ENCODE results near the gene SHISAL2B.
"Not testable (repeated sequence)": the region's sequence is repeated elsewhere in the genome, so short reads cannot be mapped to it uniquely, and the experiment has no call there.

The SHISAL2B gene

DNA sequence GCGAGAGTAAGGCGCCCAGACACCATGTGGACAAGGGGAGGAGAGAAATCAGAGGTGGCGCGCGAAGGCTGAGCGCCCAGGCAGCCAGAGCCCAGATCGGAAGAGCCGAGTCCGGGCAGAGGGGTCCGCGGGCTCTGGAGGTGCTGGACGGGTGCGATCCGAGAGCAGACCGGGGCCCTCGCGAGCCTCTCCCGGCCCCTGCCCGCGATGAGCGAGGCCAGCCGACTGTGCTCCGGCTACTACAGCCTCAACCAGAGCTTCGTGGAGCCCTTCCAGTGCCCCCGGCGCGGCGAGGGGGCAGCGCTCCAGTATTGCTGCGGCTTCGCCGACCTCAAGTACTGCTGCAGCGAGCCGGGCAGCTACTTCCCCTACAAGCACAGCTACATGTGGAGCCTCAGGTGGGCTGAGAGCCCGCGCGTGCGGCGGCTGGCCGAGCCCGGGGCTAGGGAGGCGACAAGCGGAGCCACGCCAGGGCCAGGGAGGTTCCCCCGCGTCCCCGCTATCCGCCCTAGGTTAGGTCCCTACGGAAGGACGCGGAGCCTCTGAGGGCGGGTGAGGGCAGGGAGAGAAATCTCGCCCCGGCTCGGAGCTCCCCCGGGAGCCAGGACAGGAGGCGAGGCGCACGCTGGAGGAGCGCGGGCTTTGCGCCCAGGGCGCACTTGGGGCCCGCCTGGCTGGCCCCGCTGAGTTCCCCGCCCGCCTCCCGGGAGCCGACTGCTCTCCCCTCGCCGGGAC lies at the start of gene SHISAL2B:
TSS of gene SHISAL2B (plus strand) at position 87 of the 735 bp plus-strand sequence. CDS start at position 208, 121 bp downstream.
- DNase-seq, result no peak

DNA sequence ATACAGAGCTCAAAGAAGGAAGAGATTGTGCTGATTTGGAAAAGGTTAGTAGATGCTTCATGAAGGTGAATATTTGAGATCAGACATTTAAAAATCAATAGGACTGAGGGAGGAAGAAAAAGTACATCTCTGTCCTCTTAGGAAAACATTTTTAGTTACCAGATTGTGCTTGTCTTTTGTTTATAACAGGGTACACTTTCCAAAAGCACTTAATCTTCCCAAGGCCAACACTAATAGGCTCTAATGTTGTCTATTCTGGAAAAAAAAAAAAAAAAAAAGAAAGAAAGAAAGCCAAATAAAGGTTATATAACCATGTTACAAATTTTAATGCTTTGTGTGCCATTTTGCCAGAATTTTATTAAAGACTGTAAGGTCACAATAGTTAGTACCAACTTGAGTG lies 45.5 kb upstream of the SHISAL2B start:
- no peak for DNase-seq

DNA sequence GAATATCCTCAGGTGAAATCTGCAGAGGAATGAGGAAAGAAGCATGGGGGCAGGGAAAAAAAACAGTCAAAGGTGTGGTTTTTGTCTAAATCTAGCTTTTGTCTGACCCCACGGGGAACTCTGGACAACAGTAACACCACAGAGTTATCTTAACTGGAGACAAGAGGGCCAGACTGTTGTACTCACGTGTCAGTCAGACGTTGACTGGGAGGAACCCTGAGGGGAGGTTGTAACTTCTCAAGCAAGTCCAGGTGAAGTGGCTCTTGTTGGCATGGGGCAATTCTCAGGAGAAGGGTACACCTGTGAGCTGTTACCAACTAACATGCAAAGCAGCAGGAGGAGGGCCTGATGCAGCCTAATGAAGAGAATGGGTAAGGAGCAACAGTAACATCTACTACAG lies 44.1 kb upstream of the SHISAL2B start:
- no peak for DNase-seq

DNA sequence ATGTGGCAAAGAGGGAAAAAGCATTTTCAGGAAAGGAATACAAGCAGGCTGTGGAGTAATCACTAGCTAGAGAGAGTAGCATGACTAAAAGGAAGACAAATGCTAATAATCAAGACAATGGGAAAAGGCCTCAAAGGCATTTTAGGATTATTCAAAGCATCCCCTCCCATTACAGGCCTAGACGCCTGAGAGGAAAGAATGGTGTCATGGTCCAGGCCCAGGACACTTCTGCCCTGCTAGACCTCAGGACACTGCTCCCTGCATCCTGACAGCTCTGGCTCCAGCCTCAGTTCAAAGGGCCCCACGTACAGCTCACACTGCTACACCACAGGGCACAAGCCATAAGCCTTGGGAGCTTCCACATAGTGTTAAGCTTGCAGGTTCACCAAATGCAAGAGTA lies 40.8 kb upstream of the SHISAL2B start:
- no peak for DNase-seq

DNA sequence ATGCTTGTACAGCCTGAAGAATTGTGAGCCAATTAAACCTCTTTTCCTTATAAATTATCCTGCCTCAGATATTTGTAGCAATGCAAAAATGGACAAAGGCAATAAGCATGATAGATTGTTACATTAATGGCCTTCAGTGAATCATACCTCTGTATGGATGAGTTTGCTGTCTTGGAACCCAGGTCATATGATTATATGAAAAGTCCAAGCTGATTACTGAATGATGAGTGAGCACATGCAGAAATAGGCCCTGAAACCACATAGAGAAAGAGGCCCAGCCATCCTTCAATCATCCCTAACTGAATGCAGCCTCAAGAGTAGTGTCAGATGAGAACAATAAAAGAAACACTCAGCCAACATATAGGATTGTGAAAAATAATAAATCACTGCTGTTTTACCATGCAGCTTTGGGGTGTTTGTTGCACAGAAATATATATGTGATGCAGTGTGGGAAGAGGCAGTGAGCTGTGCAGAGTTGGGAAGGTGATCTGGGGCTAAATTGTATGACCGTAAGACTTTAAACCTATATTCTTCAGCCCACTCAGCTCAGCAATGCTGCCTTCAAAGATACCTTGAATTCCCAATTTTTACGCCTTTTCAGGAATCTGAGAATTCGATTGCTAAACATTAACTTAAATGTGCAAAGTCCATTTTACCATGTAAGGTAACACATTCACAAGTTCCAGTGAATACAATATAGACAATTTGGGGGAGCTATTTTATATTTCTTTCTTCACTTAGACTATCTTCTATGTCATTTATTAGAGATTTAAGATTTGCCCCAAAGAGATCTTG lies 36.3 kb upstream of the SHISAL2B start:
- no peak for DNase-seq

DNA sequence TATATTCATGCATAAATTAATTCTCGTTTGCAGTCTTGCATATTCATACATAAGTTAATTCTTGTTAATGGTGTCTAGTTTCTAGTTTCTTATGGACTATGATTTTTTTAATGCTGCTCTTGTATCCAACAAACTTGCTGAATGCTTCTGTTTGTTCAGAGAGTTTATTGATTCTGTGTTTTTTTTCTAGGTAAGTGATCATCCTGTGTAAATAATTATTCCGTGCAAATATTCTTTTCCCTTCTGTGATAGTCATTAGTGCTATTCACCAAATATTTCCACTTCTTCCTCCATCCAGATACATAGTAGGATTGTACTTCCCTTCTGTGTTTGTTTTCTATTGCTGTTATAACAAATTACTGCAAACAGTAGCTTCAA lies 35.8 kb upstream of the SHISAL2B start:
- no peak for DNase-seq

DNA sequence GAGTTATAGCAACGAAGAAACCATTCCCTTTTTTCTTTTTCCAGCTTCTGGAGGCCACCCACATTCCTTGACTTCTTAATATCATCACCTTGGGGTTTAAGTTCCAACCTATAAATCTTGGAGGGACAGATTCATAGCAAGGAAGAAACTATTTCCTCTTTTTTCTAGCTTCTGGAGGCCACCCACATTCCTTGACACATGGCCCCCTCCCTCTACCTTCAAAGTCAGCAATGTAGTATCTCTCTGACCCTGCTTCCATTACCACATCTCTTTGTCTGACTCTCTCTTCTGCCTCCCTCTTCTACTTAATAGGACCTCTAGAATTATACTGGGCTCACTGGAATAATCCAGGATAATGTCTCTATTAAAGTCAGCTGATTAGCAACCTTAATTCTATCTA lies 34.7 kb upstream of the SHISAL2B start:
- DNase-seq, result no peak

DNA sequence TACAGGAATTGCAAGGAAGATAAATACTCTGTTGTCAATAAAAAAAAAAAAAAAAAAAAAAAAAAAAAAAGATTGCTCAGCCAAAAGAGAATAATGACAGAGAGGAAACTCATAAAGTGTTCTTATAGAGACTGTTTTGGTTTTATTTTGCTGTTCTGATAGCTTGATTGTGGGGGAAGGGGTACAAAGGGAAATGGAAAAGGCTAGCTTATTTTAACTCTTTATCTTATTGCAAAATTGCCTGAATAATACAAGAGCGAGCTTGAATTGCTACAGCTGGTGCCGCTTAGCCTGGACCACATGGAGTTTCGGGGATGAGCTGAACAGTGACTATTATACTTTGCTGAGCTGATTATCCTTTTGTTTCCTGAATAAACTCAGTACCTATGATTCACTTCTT lies 31.0 kb upstream of the SHISAL2B start:
- no peak for DNase-seq

DNA sequence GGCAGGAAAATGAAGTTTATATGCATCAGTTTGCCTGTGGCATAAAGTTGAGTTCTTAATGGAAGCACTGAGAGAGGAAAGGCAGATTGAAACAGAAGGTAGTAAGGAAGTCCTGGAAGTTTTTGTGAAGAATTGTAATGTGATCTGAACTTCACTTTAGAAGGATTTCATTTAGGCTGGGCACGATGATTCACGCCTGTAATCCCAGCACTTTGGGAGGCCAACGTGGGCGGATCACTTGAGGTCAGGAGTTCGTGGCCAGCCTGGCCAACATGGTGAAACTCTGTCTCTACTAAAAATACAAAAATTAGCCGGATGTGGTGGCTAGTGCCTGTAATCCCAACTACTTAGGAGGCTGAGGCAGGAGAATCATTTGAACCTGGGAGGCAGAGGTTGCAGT lies 27.1 kb upstream of the SHISAL2B start:
- DNase-seq, result peak; percentile 80

DNA sequence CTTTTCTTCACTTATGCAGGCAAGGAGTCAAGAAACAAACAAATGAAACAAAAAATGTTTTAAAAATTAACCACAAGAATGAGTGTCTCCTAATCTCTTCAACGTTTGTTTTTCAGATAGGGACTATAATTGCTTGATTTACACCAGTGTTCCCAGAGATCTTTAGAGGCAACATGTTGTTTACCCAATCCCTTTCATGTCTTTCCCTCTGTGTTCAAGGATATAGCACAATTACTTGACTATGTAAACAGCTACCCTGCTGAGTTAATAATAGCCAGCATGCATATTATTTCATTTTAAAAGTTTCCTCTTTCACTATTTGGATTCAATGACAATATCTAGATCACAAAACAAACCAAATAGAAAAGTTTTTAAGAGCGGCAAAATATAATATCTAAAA lies 25.1 kb upstream of the SHISAL2B start:
- no peak for DNase-seq

DNA sequence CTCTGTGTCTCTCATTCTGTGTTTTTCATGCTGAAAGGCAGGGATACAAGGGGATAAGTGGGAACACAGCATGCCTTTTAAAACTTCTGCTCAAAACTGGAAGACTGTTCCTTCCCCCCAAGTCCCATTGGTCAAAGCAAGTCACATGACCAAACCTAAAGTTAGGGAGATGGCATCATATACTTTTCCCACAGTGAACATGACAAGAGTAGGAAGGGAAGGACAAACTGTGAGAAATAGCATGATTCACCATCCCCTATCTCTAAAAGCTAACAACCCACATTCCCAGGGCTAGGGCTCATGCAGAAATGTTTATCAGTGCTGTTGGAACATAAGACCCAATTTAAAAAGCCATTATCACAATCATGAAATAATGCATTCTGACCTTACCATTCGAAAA lies 24.2 kb upstream of the SHISAL2B start:
- peak; percentile 15 for DNase-seq

DNA sequence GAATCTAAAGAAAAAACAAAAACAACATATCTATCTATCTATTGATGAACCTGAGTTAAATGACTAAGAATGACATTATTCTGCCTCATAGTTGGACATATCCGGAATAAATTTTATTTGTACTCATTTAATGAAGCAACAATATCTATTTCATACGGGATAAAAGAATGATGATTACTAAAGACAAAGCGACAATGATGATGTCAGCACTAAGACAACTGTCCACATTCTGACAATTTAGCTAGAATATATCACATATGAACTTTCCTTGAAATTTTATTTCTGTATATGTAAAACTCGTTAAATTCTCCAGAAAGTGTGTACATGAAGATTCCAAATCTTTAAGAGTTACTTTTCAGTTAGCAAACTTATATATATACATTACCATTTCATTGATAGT lies 23.2 kb upstream of the SHISAL2B start:
- DNase-seq, result no peak

DNA sequence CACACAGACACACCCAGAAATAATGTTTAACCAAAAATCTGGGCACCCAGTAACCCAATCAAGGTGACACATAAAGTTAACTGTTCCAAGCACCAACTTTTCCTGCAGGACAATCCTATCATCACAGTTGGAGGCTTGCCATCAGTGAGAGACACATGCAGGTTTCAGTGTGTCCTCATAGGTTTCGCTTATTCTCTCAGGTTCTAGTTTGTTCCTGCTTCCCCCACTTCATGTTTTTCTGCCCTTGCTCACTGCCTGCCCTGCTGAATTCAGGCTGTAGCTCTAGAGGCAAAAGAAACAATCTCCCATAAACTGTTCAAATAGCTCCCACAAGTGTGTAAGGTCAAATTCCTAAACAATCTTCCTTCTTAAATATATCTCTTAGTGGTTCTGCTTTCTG lies 20.0 kb upstream of the SHISAL2B start:
- no peak for DNase-seq

DNA sequence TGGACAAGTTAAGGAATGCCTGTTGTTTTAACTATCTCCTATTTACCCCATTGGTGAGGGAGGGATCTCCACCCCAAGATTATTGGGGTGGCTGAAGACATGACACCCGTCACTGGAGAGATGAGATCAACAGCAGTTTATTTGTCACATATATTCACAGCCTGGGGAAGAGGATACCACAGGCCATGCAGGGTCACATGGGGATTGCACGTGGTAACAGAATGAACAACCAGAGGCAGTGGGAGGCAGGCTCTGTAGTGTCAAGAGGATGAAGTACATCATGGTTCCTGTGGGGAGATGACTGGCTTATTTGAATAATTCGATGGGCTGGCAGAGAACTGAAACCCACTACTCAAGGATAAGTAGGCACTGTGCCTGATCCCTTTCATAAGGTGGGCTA lies 18.6 kb upstream of the SHISAL2B start:
- no peak for DNase-seq

DNA sequence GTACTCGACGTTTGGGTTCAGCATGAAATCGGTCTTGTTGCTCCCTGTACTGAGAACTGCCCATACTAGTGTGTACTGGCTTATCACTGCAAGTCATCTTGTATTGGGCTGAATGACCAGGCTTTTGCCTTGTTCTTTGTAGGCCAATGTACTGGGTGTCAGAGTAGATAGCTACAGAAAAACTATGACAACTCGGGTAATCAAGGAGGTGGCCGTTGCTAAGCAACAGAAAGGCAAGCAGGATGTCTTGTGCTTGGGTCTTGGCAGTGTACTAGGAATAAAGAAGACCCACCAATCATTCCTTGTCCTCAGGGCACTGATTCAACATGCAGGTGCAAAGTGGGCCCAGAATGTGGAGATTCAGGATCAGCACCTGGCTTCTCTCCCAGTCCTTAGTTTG lies 11.9 kb upstream of the SHISAL2B start:
- DNase-seq, result no peak

DNA sequence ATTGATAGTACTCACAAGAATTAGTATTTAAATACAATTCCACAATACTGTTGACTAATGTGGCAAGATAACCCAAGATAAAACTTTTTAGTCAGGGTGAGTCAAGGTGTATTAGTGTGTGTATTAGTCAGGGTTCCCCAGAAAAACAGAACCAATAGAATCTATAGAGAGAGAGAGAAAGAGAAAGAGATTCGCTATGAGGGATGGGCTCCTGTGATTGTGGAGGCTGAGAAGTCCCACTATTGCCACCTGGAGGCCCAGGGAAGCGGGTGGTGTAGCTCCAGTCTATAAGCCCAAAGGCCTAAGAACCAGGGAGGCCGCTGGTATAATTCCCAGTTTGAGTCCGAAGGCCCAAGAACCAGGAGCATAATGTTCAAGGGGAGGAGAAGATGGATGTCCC lies 10.0 kb upstream of the SHISAL2B start:
- peak; percentile 9 for DNase-seq

DNA sequence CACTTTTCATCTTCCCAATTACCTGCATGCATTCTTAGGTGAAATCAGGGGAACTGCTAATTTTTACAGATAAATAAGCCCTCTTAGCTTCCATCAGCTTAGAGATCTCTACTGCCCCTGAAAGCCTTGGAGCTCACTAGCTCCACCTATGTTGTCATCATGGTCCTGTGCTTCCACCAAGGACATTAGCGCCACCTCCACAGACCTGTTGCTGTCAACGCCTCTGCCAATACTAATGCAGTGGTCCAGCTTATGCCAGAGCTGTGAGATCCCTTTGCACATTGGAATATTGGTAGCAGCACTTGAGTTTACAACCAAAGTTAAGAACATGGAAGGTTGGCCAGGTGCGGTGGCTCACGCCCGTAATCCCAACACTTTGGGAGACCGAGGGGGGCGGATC lies 7.7 kb upstream of the SHISAL2B start:
- DNase-seq, result no peak

DNA sequence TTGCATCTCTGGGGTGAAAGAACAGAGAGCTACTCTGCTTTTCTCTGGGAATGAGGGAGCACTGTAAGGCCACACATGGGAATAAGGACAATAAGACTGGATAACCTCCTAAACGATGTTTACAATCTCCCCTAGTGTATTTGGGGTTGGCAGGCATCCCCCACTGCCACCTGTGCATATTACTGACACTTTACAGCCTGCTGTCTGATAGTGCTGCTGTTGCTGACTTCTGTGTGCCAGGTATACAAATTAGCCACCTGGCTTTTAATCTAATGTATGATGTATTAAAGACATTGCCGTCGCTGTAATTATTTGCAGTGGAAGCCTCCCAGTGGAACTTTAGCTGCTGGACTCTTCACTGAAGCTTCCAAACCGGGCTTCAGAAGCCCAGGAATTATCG lies 4.4 kb upstream of the SHISAL2B start:
- DNase-seq, result no peak

DNA sequence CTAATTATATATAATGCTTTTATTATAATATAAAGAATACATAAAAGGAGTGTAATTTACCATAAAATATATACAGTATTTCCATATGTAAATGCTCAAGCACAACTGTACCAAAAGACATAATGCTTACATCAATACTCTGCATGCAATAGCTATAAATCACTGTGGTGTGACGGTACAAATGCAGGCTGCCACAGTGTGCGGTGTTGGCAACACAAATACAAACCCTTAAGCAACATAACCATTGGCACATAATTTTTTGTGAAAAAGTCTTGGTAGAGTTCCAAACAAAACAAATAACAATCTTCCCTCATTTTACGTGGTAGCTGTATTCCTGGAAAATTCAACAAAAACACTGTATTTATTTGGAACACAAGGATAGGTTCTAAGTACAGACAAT lies 1.9 kb upstream of the SHISAL2B start:
- no peak for DNase-seq

DNA sequence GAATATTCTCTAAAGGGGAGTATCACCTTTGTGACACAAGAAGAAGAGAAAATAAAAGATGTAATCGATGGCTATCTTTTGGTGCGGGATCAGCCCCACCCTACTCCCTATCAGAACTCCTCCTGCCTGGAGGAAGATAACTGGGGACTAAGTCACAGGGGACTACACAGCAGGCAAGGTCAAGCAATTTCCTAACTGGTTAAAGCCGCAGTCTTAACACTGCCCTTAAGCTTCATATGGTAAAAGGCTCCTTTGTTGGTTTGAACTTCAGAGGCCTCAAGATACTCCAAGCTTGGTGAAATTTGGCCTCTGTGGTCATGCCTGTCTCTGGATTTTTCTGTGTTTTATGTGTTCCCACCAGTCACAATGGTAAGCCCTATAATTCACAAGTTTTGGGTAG lies 1.3 kb upstream of the SHISAL2B start:
- DNase-seq, result no peak

DNA sequence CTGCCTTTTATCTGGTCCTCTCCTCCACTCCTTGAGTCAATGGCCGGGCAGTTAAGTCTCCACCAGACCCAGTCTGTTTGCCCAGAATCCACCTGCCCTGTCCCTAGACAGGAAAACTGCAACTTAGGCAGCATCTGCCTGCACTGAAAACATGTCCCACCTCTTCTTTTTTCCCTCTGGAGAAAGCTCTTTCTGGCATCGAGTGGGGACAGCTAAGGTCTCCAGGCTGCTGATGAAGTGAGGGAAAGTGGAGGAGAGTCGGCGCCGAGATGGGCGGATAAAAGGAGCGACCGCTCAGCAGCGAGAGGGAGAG lies 243 bp upstream of the SHISAL2B start:
- no peak for DNase-seq

DNA sequence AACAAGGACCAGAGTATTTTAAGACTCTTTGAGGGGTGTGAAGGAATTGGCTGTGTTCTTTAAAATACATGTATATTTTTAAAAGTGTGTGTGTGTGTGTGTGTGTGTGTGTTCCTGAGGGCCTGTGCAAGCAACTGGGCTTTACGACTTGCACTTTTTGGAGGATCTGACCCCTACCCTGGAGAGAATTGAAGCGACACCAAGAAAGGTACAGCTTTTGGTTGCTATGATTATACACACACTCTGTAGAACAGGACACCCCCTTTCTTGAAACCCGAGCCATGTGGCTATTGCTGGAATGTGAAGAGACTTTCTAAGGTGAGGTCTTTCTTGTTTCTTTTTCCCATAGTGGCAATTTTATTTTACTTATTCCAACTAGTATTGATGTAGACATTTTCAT lies 988 bp downstream of the SHISAL2B start:
- DNase-seq, result no peak

DNA sequence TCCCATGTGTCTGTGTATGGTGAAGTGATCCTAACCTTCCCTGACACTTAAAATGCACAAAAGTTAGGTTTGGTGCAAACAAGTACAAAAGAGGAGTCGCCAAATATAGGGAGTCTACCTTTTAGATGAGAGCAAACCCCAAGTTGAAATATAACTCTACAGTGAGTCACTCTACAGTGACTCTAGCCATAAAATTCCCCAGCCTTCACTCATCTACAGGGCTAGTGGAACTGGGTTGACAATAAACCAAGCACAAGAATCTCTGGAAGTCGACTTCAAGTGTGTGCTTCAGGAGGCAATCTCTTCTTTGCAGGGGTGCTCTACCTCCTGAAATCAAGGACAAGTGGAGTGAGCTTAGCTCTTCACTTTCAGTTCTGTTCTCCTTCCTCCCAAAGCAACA lies 3.3 kb downstream of the SHISAL2B start:
- no peak for DNase-seq

DNA sequence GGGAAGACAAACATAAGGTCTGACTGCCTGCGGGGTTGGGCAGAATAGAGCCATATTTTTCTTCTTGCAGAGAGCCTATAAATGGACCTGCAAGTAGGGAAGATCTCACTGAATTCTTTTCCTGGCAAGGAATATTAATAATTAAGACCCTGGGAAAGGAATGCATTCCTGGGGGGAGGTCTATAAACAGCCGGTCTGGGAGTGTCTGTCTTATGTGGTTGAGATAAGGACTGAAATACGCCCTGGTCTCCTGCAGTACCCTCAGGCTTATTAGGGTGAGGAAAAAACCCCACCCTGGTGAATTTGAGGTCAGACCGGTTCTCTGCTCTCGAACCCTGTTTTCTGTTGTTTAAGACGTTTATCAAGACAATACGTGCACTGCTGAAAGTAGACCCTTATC lies 6.1 kb downstream of the SHISAL2B start:
- not testable (repeated sequence) for DNase-seq

DNA sequence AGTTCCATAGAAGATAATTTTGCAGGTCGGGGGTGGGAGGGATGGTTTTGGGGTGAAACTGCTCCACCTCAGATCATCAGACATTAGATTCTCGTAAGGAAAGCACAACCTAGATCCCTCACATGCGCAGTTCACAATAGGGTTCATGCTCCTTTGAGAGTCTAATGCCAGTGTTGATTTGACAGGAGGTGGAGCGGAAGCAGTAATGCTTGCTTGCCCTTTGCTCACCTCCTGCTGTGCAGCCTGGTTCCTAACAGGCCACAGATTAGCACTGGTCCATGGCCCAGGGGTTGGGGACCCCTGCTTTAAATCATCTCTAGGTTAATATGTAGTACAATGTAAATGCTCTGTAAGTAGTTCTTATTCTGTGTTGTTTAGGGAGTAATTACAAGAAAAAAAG lies 10.5 kb downstream of the SHISAL2B start:
- DNase-seq, result no peak
